Measurements from ENCODE around the gene GLA. TPM values are rescaled to one million over a fixed set of nuclear protein-coding genes. Genes with fewer than 3 reads are reported as not detected.

The GLA gene
- total RNA-seq, 1 donor from 2014 or later, result 29.3 TPM

GRCh38 chrX:101348452-101349192 lies 59.1 kb downstream of the GLA start, which contains the start of gene TIMM8A:
TSS of gene TIMM8A (minus strand) at chrX:101348742. CDS start at chrX:101348664, 78 bp downstream.
- DNase-seq, result peak; percentile 79

- DNase-seq, result peak; percentile 7
These were observed 59.8 kb downstream of the GLA start for GRCh38 chrX:101347859-101348451.

Other genes with a start within 250 kb of the GLA start
- 0.05 TPM in 1 of 2 replicates, not detected in the other for gene DRP2, start 188.1 kb downstream of the GLA start, total RNA-seq
- 0.23 TPM in 1 of 2 replicates, not detected in the other for gene TAF7L, start 116.6 kb downstream of the GLA start, total RNA-seq
- 2.4 and 4.0 TPM in 2 replicates for gene TIMM8A, start 59.2 kb downstream of the GLA start, total RNA-seq
- gene BTK, start 21.7 kb downstream of the GLA start, total RNA-seq, result not detected in 2 replicates
- gene RPL36A, start 16.9 kb downstream of the GLA start, total RNA-seq, result 660 and 938 TPM in 2 replicates
- 90.0 and 99.7 TPM in 2 replicates for gene HNRNPH2, start 297 bp upstream of the GLA start, total RNA-seq
- 5.1 and 6.9 TPM in 2 replicates for gene ARMCX4, start 77.5 kb upstream of the GLA start, total RNA-seq
- 38.3 and 46.1 TPM in 2 replicates for gene ARMCX1, start 142.6 kb upstream of the GLA start, total RNA-seq
- 39.2 and 42.0 TPM in 2 replicates for gene ARMCX6, start 210.1 kb upstream of the GLA start, total RNA-seq
- gene ARMCX3, start 215.2 kb upstream of the GLA start, total RNA-seq, result 62.9 and 73.5 TPM in 2 replicates

All from dermis blood vessel endothelial cell (primary cell).